Esophagus squamous epithelium (tissue), 5 donors: ENCODE results near the gene TRABD2B. TPM values are rescaled to one million over a fixed set of nuclear protein-coding genes. Genes with fewer than 3 reads are reported as not detected.

Experiments
- DNase-seq: peaks from one replicate; lab custom pipeline; 2025; lab: John Stamatoyannopoulos, UW
- H3K27ac ChIP-seq, 4 donors: fragments of 200-600 bp; sonication (generic); one replicate each; pipeline ENCODE4 v1.5.1; 2016 to 2019; ENCODE audit warnings: mild to moderate bottlenecking in 1 of 4
- H3K27me3 ChIP-seq, 4 donors: fragments of 200-600 bp; sonication (generic); 1 replicate in 3 of 4; 2 replicates in 1 of 4; pipeline versions ENCODE4 v1.5.1 to v1.6.0; 2017 to 2021; ENCODE audit warnings: antibody characterized with exemption in 1 of 4
- H3K36me3 ChIP-seq, 3 donors: fragments of 200-600 bp; sonication (generic); one replicate each; pipeline ENCODE4 v1.5.1; 2016 to 2019
- H3K4me1 ChIP-seq, 3 donors: fragments of 200-600 bp; sonication (generic); one replicate each; pipeline ENCODE4 v1.5.1; 2017 to 2019
- H3K4me3 ChIP-seq, 4 donors: fragments of 200-600 bp; sonication (generic); 1 replicate in 3 of 4; 2 replicates in 1 of 4; pipeline ENCODE4 v1.5.1; 2016 to 2019; ENCODE audit warnings: mild to moderate bottlenecking in 2 of 4, moderate library complexity in 1 of 4
- H3K9me3 ChIP-seq, 3 donors: fragments of 200-600 bp; sonication (generic); one replicate each; pipeline ENCODE4 v1.5.1; 2016 to 2019
- CTCF ChIP-seq, 6 experiments: fragments of 450-650 bp in 4 of 6; fragments of 200-600 bp in 2 of 6; sonication (generic) in 2 of 6; IDR thresholded peaks; one replicate each; pipeline ENCODE4 v1.5.1; 2016 to 2019; ENCODE audit warnings: antibody characterized with exemption in 6 of 6, mild to moderate bottlenecking in 4 of 6, moderate library complexity in 4 of 6
- POLR2A ChIP-seq, 4 donors: fragments of 450-650 bp; IDR thresholded peaks; one replicate each; pipeline ENCODE4 v1.6.1; 2017; ENCODE audit warnings: antibody characterized with exemption in 4 of 4, mild to moderate bottlenecking in 4 of 4, moderate library complexity in 3 of 4
- WGBS, 2 donors: methylation state at CpG; one replicate each; pipeline ENCODE4 v1.1.5; 2018; 5-methylcytosine and 5-hydroxymethylcytosine counted together
- intact Hi-C: fragments of 100-400 bp; cut with DNase I; formaldehyde crosslinking; loops from one replicate; pipeline ENCODE4 v1.15.0; 2022
- total RNA-seq, 4 donors: library from RNA; depleted of rRNA; stranded (reverse); fragments of >200 nt; gene quantifications; one replicate each; pipeline ENCODE4 v1.1.0, GENCODE V29; 2016
- donor health status: DM: yes; HTN: yes; CAD: no.

The TRABD2B gene
- total RNA-seq, 4 donors from 2014 or later: 0.26 to 1.7 (median 0.50) TPM

- Histone ChIP-seq H3K27me3 (no peaks in the 10 kb centered on the region), H3K4me3 (no peak overlapping the region), H3K4me1 (no peaks in the 10 kb centered on the region), H3K9me3 (no peaks in the 10 kb centered on the region), H3K27ac (no peak overlapping the region), H3K36me3 (no peaks in the 10 kb centered on the region)
- DNase-seq: no peak
- 67 to 86% methylated on average over 4 of the region's 4 CpGs for WGBS, 2 donors
- TF ChIP-seq POLR2A (IDR thresholded peaks at IDR 0.05) (no peak), CTCF (IDR thresholded peaks at IDR 0.05) (no peak)
- intact Hi-C loops: no loop called here
Observed at GRCh38 chr1:47855230-47855629, 142.0 kb downstream of the TRABD2B start.

GRCh38 chr1:47854552-47855144 is 142.5 kb downstream of the TRABD2B start:
- TF ChIP-seq CTCF (IDR thresholded peaks at IDR 0.05) (no peak), POLR2A (IDR thresholded peaks at IDR 0.05) (no peak)
- H3K4me3 ChIP-seq: no peak overlapping the region
- H3K9me3 ChIP-seq: no peaks in the 10 kb centered on the region
- no peaks in the 10 kb centered on the region for H3K27me3 ChIP-seq
- DNase-seq: no peak
- intact Hi-C loops: no loop called here
- H3K4me1 ChIP-seq: no peaks in the 10 kb centered on the region
- H3K27ac ChIP-seq: no peak overlapping the region
- WGBS, 2 donors: 76 to 92% methylated on average over 2 of the region's 2 CpGs
- no peaks in the 10 kb centered on the region for H3K36me3 ChIP-seq

GRCh38 chr1:47853852-47854251 is 143.3 kb downstream of the TRABD2B start:
- no peak for TF ChIP-seq CTCF (IDR thresholded peaks at IDR 0.05)
- no peak for TF ChIP-seq POLR2A (IDR thresholded peaks at IDR 0.05)
- no peaks in the 10 kb centered on the region for H3K4me1 ChIP-seq
- intact Hi-C loops: no loop called here
- DNase-seq: no peak
- 73 to 80% methylated on average over 2 of the region's 2 CpGs for WGBS, 2 donors
- no peak overlapping the region for H3K27ac ChIP-seq
- H3K9me3 ChIP-seq: no peaks in the 10 kb centered on the region
- no peak overlapping the region for H3K4me3 ChIP-seq
- no peaks in the 10 kb centered on the region for H3K36me3 ChIP-seq
- H3K27me3 ChIP-seq: no peaks in the 10 kb centered on the region

GRCh38 chr1:47853059-47853458 is 144.1 kb downstream of the TRABD2B start:
- Histone ChIP-seq H3K36me3 (no peaks in the 10 kb centered on the region), H3K27me3 (no peaks in the 10 kb centered on the region), H3K27ac (no peak overlapping the region), H3K4me1 (no peaks in the 10 kb centered on the region), H3K4me3 (no peak overlapping the region), H3K9me3 (no peaks in the 10 kb centered on the region)
- intact Hi-C loops: no loop called here
- 84 to 93% methylated on average over 3 to 4 of the region's 7 CpGs for WGBS, 2 donors
- TF ChIP-seq POLR2A (IDR thresholded peaks at IDR 0.05) (no peak), CTCF (IDR thresholded peaks at IDR 0.05) (no peak)
- no peak for DNase-seq

GRCh38 chr1:47852006-47852718 is 145.0 kb downstream of the TRABD2B start:
- Histone ChIP-seq H3K4me3 (no peak overlapping the region), H3K27ac (no peak overlapping the region), H3K36me3 (no peaks in the 10 kb centered on the region), H3K9me3 (no peaks in the 10 kb centered on the region), H3K4me1 (no peaks in the 10 kb centered on the region), H3K27me3 (no peaks in the 10 kb centered on the region)
- no peak for TF ChIP-seq CTCF (IDR thresholded peaks at IDR 0.05)
- no peak for TF ChIP-seq POLR2A (IDR thresholded peaks at IDR 0.05)
- DNase-seq: no peak
- intact Hi-C loops: no loop called here
- WGBS, 2 donors: 93 to 94% methylated on average over 17 of the region's 17 CpGs
